ENCODE data around the gene INTS15. TPM values are rescaled to one million over a fixed set of nuclear protein-coding genes. Genes with fewer than 3 reads are reported as not detected.
"Not testable (repeated sequence)": the region's sequence is repeated elsewhere in the genome, so short reads cannot be mapped to it uniquely, and the experiment has no call there.

INTS15 gene
- total and polyA plus RNA-seq, 8 donors: 9.3 to 203 (median 24.2) TPM

DNA sequence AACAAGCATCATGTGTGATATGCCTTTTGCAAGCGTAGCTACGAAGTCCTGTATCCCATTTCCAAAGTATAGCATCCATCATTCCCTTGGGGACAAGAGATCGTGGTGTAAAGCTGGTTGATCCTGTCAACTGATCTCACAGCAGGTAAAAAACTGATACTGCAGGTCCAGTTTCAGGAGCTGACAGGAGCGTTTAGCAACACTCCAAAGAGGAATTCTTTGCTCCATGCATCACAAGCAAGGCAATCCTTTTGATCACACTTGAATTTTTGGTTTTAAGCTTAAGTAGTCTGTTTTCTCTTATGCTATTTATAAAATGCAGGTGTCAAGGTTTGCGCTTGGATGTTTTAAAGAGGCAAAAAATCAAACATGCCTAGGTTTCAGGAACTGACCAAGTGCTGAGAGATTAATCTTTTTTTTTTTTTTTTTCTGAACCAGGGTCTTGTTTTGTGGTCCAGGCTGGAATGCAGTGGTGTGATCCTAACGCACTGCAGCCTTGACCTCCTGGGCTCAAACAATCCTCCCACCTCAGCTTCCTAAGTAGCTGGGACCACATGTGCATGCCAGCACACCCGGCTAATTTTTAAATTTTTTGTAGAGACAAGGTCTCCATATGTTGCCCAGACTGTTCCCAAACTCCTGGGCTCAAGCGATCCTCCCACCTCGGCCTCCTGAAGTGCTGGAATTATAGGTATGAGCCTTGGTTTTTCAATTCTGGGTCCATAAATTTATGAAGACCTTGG, 14.4 kb upstream of the INTS15 start:
- Histone ChIP-seq H3K27ac (no peak overlapping the region), H3K9me3 (no peaks in the 10 kb centered on the region), H3K4me3 (no peak overlapping the region), H3K4me1 (peaks cover 0 to 16% (median 12%) of the 10 kb centered on the region in 4 donors), H3K27me3 (peaks cover 0 to 4% (median 0%) of the 10 kb centered on the region in 3 donors), H3K36me3 (peaks cover 0 to 15% (median 13%) of the 10 kb centered on the region in 4 donors)
- no peak for DNase-seq
- TF ChIP-seq EP300 (IDR thresholded peaks at IDR 0.05) (no peak), POLR2A (IDR thresholded peaks at IDR 0.05) (no peak), POLR2AphosphoS5 (IDR thresholded peaks at IDR 0.05) (no peak)
- TF ChIP-seq, protein P1, sequence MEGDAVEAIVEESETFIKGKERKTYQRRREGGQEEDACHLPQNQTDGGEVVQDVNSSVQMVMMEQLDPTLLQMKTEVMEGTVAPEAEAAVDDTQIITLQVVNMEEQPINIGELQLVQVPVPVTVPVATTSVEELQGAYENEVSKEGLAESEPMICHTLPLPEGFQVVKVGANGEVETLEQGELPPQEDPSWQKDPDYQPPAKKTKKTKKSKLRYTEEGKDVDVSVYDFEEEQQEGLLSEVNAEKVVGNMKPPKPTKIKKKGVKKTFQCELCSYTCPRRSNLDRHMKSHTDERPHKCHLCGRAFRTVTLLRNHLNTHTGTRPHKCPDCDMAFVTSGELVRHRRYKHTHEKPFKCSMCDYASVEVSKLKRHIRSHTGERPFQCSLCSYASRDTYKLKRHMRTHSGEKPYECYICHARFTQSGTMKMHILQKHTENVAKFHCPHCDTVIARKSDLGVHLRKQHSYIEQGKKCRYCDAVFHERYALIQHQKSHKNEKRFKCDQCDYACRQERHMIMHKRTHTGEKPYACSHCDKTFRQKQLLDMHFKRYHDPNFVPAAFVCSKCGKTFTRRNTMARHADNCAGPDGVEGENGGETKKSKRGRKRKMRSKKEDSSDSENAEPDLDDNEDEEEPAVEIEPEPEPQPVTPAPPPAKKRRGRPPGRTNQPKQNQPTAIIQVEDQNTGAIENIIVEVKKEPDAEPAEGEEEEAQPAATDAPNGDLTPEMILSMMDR (IDR thresholded peaks at IDR 0.05): no peak
- 65 to 77% (median 75%) methylated on average over 9 of the region's 9 CpGs for WGBS, 5 donors
- intact Hi-C loops (cut with DNase I; ENCODE audit: low total_unique reads): no loop called here

DNA sequence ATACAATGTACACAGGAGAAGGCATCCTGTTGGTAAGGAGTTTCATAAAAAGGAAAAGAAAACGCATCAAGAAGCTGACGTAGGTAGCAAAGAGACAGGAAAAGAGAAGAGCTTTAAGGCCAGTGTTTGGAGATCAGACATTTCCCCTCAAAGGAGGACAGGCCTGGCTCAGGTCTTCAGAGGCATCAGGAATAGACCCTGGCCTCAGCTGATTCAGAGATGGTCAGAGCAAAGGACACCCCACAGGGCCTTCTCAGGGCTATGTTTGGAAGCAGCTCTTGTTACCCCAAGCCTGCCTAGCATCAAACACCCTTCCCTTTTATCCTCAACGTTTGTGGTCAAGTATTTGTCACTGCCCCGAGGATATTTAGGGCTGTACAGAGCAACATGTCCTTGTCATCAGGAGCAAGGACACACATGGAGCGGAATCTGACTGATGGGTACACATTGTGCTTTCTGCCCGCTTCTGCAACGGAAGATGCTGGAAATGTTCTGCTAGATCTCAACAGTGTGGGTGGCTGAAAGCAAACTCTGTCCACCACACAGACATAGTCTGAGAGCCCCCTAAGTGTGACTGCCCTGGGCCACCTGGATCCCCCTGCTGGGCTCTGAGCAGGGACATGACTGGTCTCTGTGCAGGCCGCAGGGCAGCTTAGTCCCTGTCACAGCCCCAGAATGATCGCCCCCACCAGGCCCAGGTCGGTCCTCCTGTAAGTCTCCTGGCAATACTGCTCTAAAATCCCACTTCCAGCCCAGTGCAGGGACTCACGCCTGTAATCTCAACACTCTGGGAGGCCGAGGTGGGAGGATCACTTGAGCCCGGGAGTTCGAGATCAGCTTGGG, 13.6 kb upstream of the INTS15 start:
- Histone ChIP-seq H3K9me3 (no peaks in the 10 kb centered on the region), H3K4me1 (peaks cover 0 to 16% (median 12%) of the 10 kb centered on the region in 4 donors), H3K27ac (peak overlapping the region in 4 of 5 donors; percentile 91 to 97 (median 95)), H3K4me3 (peak overlapping the region; percentile 55 to 87 (median 60)), H3K27me3 (peaks cover 0 to 4% (median 0%) of the 10 kb centered on the region in 3 donors), H3K36me3 (peaks cover 7 to 23% (median 21%) of the 10 kb centered on the region in 4 donors)
- DNase-seq: no peak
- intact Hi-C loops (cut with DNase I; ENCODE audit: low total_unique reads): no loop called here
- TF ChIP-seq POLR2AphosphoS5 (IDR thresholded peaks at IDR 0.05) (no peak), EP300 (IDR thresholded peaks at IDR 0.05) (no peak), POLR2A (IDR thresholded peaks at IDR 0.05) (no peak)
- TF ChIP-seq, protein P1 (IDR thresholded peaks at IDR 0.05): no peak
- WGBS, 5 donors: 65 to 80% (median 68%) methylated on average over 12 to 14 of the region's 14 CpGs

DNA sequence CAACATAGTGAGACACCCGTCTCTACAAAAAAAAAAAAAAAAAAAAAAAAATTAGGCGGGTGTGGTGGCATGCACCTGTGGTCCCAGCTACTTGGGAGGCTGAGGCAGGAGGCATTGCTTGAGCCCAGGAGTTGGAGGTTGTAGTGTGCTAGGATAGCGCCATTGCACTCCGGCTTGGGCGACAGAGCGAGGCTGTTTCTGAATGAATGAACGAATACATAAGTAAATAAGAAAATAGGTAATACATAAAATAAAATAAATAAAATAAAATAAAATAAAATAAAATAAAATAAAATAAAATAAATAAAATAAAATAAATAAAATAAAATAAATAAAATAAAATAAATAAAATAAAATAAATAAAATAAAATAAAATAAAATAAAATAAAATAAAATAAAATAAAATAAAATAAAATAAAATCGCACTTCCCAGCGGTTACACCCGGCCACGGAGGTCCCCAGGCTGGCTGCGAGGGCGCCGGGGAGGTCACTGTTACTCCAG, 12.9 kb upstream of the INTS15 start:
- H3K27me3 ChIP-seq; H3K9me3 ChIP-seq; intact Hi-C loops (cut with DNase I; ENCODE audit: low total_unique reads): not testable (repeated sequence)
- Histone ChIP-seq H3K27ac (peak overlapping the region; percentile 88 to 97 (median 95)), H3K4me3 (peak overlapping the region; percentile 55 to 87 (median 60)), H3K36me3 (peaks cover 14 to 30% (median 27%) of the 10 kb centered on the region in 4 donors), H3K4me1 (peaks cover 0 to 16% (median 12%) of the 10 kb centered on the region in 4 donors)
- WGBS, 5 donors: 5 to 10% (median 9%) methylated on average over 13 to 14 of the region's 14 CpGs
- peak in 1 of 2 donors; percentile 52 for DNase-seq

DNA sequence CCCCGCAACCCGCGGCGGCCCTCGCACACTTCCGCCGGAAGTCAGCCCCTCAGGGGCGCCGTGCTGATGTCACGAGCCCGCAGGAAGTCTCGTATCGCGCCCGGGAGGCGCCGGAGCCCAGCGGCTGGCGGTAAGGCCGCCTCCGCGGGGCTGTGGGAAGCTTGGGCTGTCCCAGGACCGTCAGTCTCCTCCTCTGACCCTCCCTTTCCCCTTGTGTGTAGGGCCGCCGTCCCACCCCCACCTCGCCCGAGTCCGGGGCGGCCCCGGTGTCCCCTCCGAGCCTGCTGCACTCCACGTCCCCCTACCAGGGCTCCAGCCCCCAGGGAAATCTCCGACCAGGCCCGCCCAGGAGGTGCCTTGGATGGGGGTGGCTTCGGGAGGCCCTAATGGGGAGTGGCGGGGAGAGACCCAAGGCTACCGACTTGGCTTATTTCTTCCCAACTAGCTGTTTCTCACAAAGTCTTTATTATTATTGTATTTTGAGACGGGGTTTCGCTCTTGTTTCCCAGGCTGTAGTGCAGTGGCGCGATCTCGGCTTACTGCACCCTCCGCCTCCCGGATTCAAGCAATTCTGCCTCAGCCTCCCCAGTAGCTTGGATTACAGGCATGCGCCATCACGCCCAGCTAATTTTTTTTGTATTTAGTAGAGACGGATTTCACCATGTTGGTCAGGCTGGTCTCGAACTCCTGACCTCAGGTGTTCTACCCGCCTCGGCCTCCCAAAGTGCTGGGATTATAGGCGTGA, 12.3 kb upstream of the INTS15 start, which contains the start of gene ZDHHC4:
TSS of gene ZDHHC4 (plus strand) at position 86 of the 745 bp plus-strand sequence. CDS start 3,108 bp downstream, outside the sequence.
- TF ChIP-seq, protein P1 (IDR thresholded peaks at IDR 0.05): no peak
- peak; percentile 89 to 99 (median 96) for TF ChIP-seq POLR2AphosphoS5 (IDR thresholded peaks at IDR 0.05)
- peak in 2 of 4 donors; percentile 63 to 80 for TF ChIP-seq POLR2A (IDR thresholded peaks at IDR 0.05)
- peak; percentile 89 to 97 for DNase-seq
- Histone ChIP-seq H3K27ac (peak within 1 kb of the TSS; percentile 88 to 97 (median 95)), H3K4me1 (peaks cover 0 to 16% (median 12%) of the 10 kb centered on the region in 4 donors), H3K27me3 (no peaks in the 10 kb centered on the region), H3K36me3 (peaks cover 18 to 36% (median 34%) of the 10 kb centered on the region in 4 donors), H3K4me3 (peak within 1 kb of the TSS; percentile 55 to 87 (median 60)), H3K9me3 (no peaks in the 10 kb centered on the region)
- 10 to 15% (median 14%) methylated on average over 43 to 51 of the region's 51 CpGs for WGBS, 5 donors
- intact Hi-C loops (cut with DNase I; ENCODE audit: low total_unique reads): no loop called here
